Measurements from ENCODE around the gene LRRC8E. TPM values are rescaled to one million over a fixed set of nuclear protein-coding genes. Genes with fewer than 3 reads are reported as not detected.

Gene LRRC8E
- total RNA-seq, 1 donor from 2014 or later: not detected

- Mint-ChIP-seq H3K27me3 (ENCODE audit: unreplicated experiment) (peaks cover 5% of the 10 kb centered on the region), H3K4me3 (ENCODE audit: unreplicated experiment) (no peak overlapping the region), H3K27ac (ENCODE audit: unreplicated experiment) (no peak overlapping the region), H3K4me1 (ENCODE audit: low read depth, unreplicated experiment) (no peaks in the 10 kb centered on the region), H3K9me3 (ENCODE audit: unreplicated experiment) (no peaks in the 10 kb centered on the region), H3K36me3 (ENCODE audit: unreplicated experiment) (peaks cover 6% of the 10 kb centered on the region)
- no peak for DNase-seq
- TF ChIP-seq CTCF (IDR thresholded peaks at IDR 0.05; ENCODE audit: partially characterized antibody, unreplicated experiment): no peak
Measured at GRCh38 chr19:7842661-7843294, 45.5 kb upstream of the LRRC8E start.

GRCh38 chr19:7843521-7843920, 44.8 kb upstream of the LRRC8E start:
- DNase-seq: no peak
- no peaks in the 10 kb centered on the region for H3K4me1 Mint-ChIP-seq (ENCODE audit: low read depth, unreplicated experiment)
- H3K27me3 Mint-ChIP-seq (ENCODE audit: unreplicated experiment): peaks cover 5% of the 10 kb centered on the region
- no peak overlapping the region for H3K27ac Mint-ChIP-seq (ENCODE audit: unreplicated experiment)
- peaks cover 6% of the 10 kb centered on the region for H3K36me3 Mint-ChIP-seq (ENCODE audit: unreplicated experiment)
- no peak overlapping the region for H3K4me3 Mint-ChIP-seq (ENCODE audit: unreplicated experiment)
- H3K9me3 Mint-ChIP-seq (ENCODE audit: unreplicated experiment): peaks cover 1% of the 10 kb centered on the region
- no peak for TF ChIP-seq CTCF (IDR thresholded peaks at IDR 0.05; ENCODE audit: partially characterized antibody, unreplicated experiment)

- Mint-ChIP-seq H3K27me3 (ENCODE audit: unreplicated experiment) (peaks cover 5% of the 10 kb centered on the region), H3K4me3 (ENCODE audit: unreplicated experiment) (no peak overlapping the region), H3K9me3 (ENCODE audit: unreplicated experiment) (peaks cover 1% of the 10 kb centered on the region), H3K27ac (ENCODE audit: unreplicated experiment) (no peak overlapping the region), H3K36me3 (ENCODE audit: unreplicated experiment) (peaks cover 6% of the 10 kb centered on the region), H3K4me1 (ENCODE audit: low read depth, unreplicated experiment) (no peaks in the 10 kb centered on the region)
- TF ChIP-seq CTCF (IDR thresholded peaks at IDR 0.05; ENCODE audit: partially characterized antibody, unreplicated experiment): no peak
- no peak for DNase-seq
Measured at GRCh38 chr19:7844405-7844804, 43.9 kb upstream of the LRRC8E start.

GRCh38 chr19:7844951-7845350, 43.4 kb upstream of the LRRC8E start:
- H3K36me3 Mint-ChIP-seq (ENCODE audit: unreplicated experiment): peaks cover 6% of the 10 kb centered on the region
- peaks cover 4% of the 10 kb centered on the region for H3K27me3 Mint-ChIP-seq (ENCODE audit: unreplicated experiment)
- no peak overlapping the region for H3K4me3 Mint-ChIP-seq (ENCODE audit: unreplicated experiment)
- H3K4me1 Mint-ChIP-seq (ENCODE audit: low read depth, unreplicated experiment): no peaks in the 10 kb centered on the region
- H3K27ac Mint-ChIP-seq (ENCODE audit: unreplicated experiment): no peak overlapping the region
- peaks cover 1% of the 10 kb centered on the region for H3K9me3 Mint-ChIP-seq (ENCODE audit: unreplicated experiment)
- no peak for TF ChIP-seq CTCF (IDR thresholded peaks at IDR 0.05; ENCODE audit: partially characterized antibody, unreplicated experiment)
- DNase-seq: no peak

GRCh38 chr19:7845390-7846154, 42.7 kb upstream of the LRRC8E start:
- H3K9me3 Mint-ChIP-seq (ENCODE audit: unreplicated experiment): peaks cover 1% of the 10 kb centered on the region
- no peak for DNase-seq
- no peak overlapping the region for H3K27ac Mint-ChIP-seq (ENCODE audit: unreplicated experiment)
- TF ChIP-seq CTCF (IDR thresholded peaks at IDR 0.05; ENCODE audit: partially characterized antibody, unreplicated experiment): no peak
- H3K27me3 Mint-ChIP-seq (ENCODE audit: unreplicated experiment): peaks cover 3% of the 10 kb centered on the region
- peaks cover 6% of the 10 kb centered on the region for H3K36me3 Mint-ChIP-seq (ENCODE audit: unreplicated experiment)
- H3K4me1 Mint-ChIP-seq (ENCODE audit: low read depth, unreplicated experiment): no peaks in the 10 kb centered on the region
- H3K4me3 Mint-ChIP-seq (ENCODE audit: unreplicated experiment): no peak overlapping the region
